Left lung (tissue), 10 donors: ENCODE data around the gene PSMC4. TPM values are rescaled to one million over a fixed set of nuclear protein-coding genes. Genes with fewer than 3 reads are reported as not detected.
"Not testable (repeated sequence)": the region's sequence is repeated elsewhere in the genome, so short reads cannot be mapped to it uniquely, and the experiment has no call there.

Source experiments
- ATAC-seq: fragments of 200-7000 bp; cut with Tn5 transposase; one replicate; pipeline ENCODE4 v1.9.1; 2020; ENCODE audit warnings: moderate library complexity
- DNase-seq, 4 donors: peaks; one replicate each; pipeline ENCODE4 v3.0.0-alpha.2; 2013 to 2020
- H3K27ac ChIP-seq, 2 donors: fragments of 200-600 bp; sonication (generic) in 1 of 2; one replicate each; pipeline versions ENCODE4 v1.5.0 to v1.8.0; 2020 to 2021
- H3K27me3 ChIP-seq, 2 donors: fragments of 200-600 bp; sonication (generic) in 1 of 2; one replicate each; pipeline versions ENCODE4 v1.5.0 to v1.8.0; 2020 to 2021
- H3K36me3 ChIP-seq, 2 donors: fragments of 200-600 bp; sonication (generic) in 1 of 2; one replicate each; pipeline versions ENCODE4 v1.5.0 to v1.8.0; 2020 to 2021
- H3K4me1 ChIP-seq, 2 donors: fragments of 200-600 bp; one replicate each; pipeline ENCODE4 v1.8.0; 2021
- H3K4me3 ChIP-seq, 2 donors: fragments of 200-600 bp; sonication (generic) in 1 of 2; one replicate each; pipeline versions ENCODE4 v1.5.0 to v1.8.0; 2020 to 2021; ENCODE audit warnings: mild to moderate bottlenecking in 1 of 2
- H3K9me3 ChIP-seq, 2 donors: fragments of 200-600 bp; sonication (generic) in 1 of 2; one replicate each; pipeline versions ENCODE4 v1.5.0 to v1.8.0; 2020 to 2021
- intact Hi-C, 2 donors: fragments of 100-400 bp; cut with DNase I; formaldehyde crosslinking; loops; one replicate each; pipeline versions ENCODE4 v1.11.2 to v1.14.2; 2022
- polyA plus RNA-seq, 6 donors: library from polyadenylated mRNA; unstranded; fragments of 120-200 nt; gene quantifications; one replicate each; pipeline ENCODE4 v1.2.1, GENCODE V29; 2013; ENCODE audit not compliant: insufficient read length in 6 of 6
- total RNA-seq, 2 donors: library from RNA; stranded (reverse); fragmentation: NEBNext Ultra II Directional; extraction: Animal tissue kit (Norgen Biotek cat#: 25700); gene quantifications; one replicate each; pipeline ENCODE4 v1.2.1, GENCODE V29; 2021
- TF ChIP-seq, protein P1 (sequence below), 2 donors: fragments of 200-600 bp; sonication (generic) in 1 of 2; IDR thresholded peaks; one replicate each; pipeline versions ENCODE4 v1.5.0 to v1.8.0; 2021; ENCODE audit warnings: antibody characterized with exemption in 2 of 2
- donor health status: DM: no; HTN: yes; CAD: no.
- donor health status: DM: no; HTN: no; CAD: no.

PSMC4 gene
- total and polyA plus RNA-seq, 8 donors = 52.3 to 94.9 (median 61.5) TPM

DNA sequence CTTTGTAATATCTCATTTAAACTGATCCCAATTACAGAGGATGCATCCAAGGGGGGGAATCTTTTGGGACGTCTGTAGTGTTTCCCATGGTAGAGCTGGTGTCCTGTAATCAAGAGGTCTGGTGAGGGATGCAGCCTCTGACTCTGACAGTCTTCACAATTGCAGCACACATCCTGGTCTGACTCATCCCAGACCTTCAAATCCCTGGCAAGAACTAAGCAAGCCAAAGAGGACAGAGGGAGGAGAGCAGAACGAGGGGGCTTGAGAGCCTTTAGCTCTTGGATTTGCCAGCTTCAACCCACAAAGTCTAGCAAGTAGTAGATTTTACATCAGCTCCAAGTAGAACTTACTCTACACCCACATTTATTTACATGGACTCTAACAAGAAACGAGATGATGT lies 19.3 kb upstream of the PSMC4 start:
- no peaks in the 10 kb centered on the region for H3K9me3 ChIP-seq
- peaks cover 0 to 16% of the 10 kb centered on the region in 2 donors for H3K4me1 ChIP-seq
- ATAC-seq = peak; percentile 44
- no peak for DNase-seq
- no peak overlapping the region for H3K27ac ChIP-seq
- TF ChIP-seq, protein P1, sequence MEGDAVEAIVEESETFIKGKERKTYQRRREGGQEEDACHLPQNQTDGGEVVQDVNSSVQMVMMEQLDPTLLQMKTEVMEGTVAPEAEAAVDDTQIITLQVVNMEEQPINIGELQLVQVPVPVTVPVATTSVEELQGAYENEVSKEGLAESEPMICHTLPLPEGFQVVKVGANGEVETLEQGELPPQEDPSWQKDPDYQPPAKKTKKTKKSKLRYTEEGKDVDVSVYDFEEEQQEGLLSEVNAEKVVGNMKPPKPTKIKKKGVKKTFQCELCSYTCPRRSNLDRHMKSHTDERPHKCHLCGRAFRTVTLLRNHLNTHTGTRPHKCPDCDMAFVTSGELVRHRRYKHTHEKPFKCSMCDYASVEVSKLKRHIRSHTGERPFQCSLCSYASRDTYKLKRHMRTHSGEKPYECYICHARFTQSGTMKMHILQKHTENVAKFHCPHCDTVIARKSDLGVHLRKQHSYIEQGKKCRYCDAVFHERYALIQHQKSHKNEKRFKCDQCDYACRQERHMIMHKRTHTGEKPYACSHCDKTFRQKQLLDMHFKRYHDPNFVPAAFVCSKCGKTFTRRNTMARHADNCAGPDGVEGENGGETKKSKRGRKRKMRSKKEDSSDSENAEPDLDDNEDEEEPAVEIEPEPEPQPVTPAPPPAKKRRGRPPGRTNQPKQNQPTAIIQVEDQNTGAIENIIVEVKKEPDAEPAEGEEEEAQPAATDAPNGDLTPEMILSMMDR (IDR thresholded peaks at IDR 0.05) = no peak
- H3K27me3 ChIP-seq = peaks cover 0 to 90% of the 10 kb centered on the region in 2 donors
- H3K36me3 ChIP-seq = no peaks in the 10 kb centered on the region
- intact Hi-C loops = no loop called here
- no peak overlapping the region for H3K4me3 ChIP-seq

DNA sequence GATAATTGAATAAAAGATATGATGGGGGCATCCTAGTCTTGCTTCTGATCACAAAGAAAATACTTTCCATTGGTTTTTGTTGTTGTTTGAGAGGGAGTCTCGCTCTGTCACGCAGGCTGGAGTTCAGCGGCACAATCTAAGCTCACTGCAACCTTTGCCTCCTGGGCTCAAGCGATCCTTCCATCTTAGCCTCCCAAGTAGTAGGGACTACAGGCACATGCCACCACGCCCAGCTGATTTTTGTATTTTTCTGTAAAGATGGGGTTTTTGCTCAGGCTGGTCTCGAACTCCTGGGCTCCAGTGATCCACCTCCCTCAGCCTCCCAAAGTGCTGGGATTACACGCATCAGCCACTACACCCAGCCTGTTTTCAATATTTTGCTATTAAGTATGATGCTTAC lies 17.1 kb upstream of the PSMC4 start:
- no peak for ATAC-seq

DNA sequence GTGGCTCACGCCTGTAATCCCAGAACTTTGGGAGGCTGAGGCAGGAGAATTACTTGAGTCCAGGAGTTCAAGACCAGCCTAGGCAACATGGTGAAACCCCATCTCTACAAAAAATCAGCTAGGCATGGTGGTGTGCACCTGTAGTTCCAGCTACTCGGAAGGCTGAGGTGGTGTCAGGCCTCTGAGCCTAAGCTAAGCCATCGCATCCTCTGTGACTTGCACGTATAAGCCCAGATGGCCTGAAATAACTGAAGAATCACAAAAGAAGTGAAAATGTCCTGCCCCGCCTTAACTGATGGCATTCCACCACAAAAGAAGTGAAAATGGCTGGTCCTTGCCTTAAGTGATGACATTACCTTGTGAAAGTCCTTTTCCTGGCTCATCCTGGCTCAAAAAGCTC lies 13.1 kb upstream of the PSMC4 start:
- H3K27ac ChIP-seq, ATAC-seq, H3K9me3 ChIP-seq, H3K4me3 ChIP-seq, H3K36me3 ChIP-seq, DNase-seq, intact Hi-C loops: not testable (repeated sequence)
- Histone ChIP-seq H3K27me3 (peaks cover 0 to 79% of the 10 kb centered on the region in 2 donors), H3K4me1 (peaks cover 0 to 11% of the 10 kb centered on the region in 2 donors)

More for the DNA sequence above, 17.1 kb upstream of the PSMC4 start:
- Histone ChIP-seq H3K9me3 (no peaks in the 10 kb centered on the region), H3K4me3 (no peak overlapping the region), H3K36me3 (no peaks in the 10 kb centered on the region), H3K27me3 (peaks cover 0 to 80% of the 10 kb centered on the region in 2 donors), H3K27ac (no peak overlapping the region), H3K4me1 (peaks cover 0 to 16% of the 10 kb centered on the region in 2 donors)
- TF ChIP-seq, protein P1 (IDR thresholded peaks at IDR 0.05) = no peak
- no peak for DNase-seq
- intact Hi-C loops = no loop called here

DNA sequence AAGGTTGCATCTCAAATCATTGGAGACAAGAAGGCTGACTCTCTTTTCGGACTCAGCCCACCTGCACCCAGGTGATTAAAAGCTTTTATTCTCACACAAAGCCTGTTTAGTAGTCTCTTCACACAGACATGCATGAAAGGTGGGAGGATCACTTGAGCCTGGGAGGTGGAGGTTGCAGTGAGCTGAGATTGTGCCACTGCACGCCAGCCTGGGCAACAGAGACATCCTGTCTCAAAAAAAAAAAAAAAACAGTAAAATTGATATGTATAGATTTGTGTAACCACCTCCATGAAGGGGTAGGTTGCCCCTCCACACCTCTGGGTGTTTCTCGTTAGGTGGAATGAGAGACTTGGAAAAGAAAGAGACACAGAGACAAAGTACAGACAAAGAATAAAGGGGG lies 12.0 kb upstream of the PSMC4 start:
- H3K27ac ChIP-seq, ATAC-seq, intact Hi-C loops, H3K36me3 ChIP-seq, H3K9me3 ChIP-seq, DNase-seq, H3K4me3 ChIP-seq, H3K4me1 ChIP-seq: not testable (repeated sequence)
- peaks cover 0 to 86% of the 10 kb centered on the region in 2 donors for H3K27me3 ChIP-seq

DNA sequence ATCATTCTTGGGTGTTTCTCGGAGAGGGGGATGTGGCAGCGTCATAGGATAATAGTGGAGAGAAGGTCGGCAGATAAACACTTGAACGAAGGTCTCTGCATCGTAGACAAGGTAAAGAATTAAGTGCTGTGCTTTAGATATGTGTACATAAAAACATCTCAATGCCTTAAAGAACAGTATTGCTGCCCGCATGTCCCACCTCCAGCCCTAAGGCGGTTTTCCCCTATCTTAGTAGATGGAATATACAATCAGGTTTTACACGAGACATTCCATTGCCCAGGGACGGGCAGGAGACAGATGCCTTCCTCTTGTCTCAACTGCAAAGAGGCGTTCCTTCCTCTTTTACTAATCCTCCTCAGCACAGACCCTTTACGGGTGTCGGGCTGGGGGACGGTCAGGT lies 11.6 kb upstream of the PSMC4 start:
- DNase-seq, intact Hi-C loops, H3K4me3 ChIP-seq, H3K36me3 ChIP-seq, H3K4me1 ChIP-seq, ATAC-seq, H3K27ac ChIP-seq, H3K9me3 ChIP-seq: not testable (repeated sequence)
- peaks cover 0 to 86% of the 10 kb centered on the region in 2 donors for H3K27me3 ChIP-seq

DNA sequence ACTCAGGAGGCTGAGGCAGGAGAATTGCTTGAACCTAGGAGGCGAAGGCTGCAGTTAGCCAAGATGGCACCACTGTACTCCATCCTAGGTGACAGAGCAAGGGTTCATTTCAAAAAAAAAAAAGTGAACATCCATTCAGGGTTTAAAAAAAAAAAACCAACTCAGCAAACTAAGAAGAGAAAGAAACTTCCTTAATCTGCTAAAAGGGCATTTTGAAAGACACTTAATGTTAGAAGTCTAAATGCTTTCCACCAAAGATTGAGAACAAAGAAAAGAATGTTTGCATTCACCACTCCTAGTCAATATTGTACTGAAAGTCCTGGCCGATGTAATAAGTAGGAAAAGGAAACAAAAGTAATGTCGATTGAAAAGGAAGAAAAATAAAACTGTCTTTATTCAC lies 7.1 kb upstream of the PSMC4 start:
- H3K4me1 ChIP-seq = no peaks in the 10 kb centered on the region
- H3K27ac ChIP-seq = no peak overlapping the region
- ATAC-seq = no peak
- H3K9me3 ChIP-seq = no peaks in the 10 kb centered on the region
- H3K36me3 ChIP-seq = no peaks in the 10 kb centered on the region
- H3K4me3 ChIP-seq = no peak overlapping the region
- intact Hi-C loops = no loop called here
- peaks cover 0 to 88% of the 10 kb centered on the region in 2 donors for H3K27me3 ChIP-seq
- DNase-seq = no peak
- TF ChIP-seq, protein P1 (IDR thresholded peaks at IDR 0.05) = no peak

DNA sequence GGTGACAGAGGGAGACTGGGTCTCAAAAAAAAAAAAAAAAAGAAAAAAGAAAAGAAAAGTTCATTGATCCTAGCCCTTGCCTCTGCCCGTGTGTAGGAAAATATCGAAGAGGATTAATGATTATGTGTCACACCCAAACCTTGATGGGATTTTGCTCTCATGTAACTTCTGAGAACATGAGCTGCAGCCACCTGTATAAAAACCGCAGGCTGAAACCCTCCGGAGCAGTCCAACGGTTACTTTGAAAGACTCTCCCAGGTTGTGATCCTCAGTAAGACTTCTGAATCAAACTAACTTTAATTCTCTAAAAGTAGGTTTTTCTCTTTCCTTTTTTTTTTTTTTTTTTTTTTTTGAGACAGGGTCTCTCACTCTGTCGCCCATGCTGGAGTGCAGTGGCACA lies 4.3 kb upstream of the PSMC4 start:
- TF ChIP-seq, protein P1 (IDR thresholded peaks at IDR 0.05) = no peak
- peaks cover 0 to 61% of the 10 kb centered on the region in 2 donors for H3K27me3 ChIP-seq
- H3K4me1 ChIP-seq = peaks cover 7 to 13% of the 10 kb centered on the region in 2 donors
- no peaks in the 10 kb centered on the region for H3K9me3 ChIP-seq
- no peak for DNase-seq
- no peaks in the 10 kb centered on the region for H3K36me3 ChIP-seq
- no peak for ATAC-seq
- H3K4me3 ChIP-seq = no peak overlapping the region
- intact Hi-C loops = no loop called here
- no peak overlapping the region for H3K27ac ChIP-seq
